Measurements from ENCODE around the gene WSCD1.

DNA sequence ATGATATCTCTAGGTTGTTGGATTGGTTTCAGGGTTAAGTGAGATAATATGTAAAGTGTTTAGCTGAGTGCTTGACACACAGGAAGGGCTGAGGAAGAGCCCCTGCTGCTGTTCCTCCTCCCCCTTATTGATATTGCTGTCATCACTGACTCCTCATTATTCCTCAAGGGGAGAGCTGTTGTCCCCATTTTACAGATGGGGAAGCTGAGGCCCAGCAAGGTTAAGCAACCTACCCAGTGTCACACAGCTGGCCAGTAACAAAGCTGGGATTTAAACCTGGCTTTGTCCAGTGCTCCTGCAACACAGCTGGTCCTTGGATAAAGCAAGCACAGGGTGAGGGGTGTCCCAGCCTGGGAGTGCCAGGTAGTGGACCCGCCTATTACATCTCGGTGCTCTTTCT lies 9.8 kb downstream of the WSCD1 start:
- TF ChIP-seq, protein P1, sequence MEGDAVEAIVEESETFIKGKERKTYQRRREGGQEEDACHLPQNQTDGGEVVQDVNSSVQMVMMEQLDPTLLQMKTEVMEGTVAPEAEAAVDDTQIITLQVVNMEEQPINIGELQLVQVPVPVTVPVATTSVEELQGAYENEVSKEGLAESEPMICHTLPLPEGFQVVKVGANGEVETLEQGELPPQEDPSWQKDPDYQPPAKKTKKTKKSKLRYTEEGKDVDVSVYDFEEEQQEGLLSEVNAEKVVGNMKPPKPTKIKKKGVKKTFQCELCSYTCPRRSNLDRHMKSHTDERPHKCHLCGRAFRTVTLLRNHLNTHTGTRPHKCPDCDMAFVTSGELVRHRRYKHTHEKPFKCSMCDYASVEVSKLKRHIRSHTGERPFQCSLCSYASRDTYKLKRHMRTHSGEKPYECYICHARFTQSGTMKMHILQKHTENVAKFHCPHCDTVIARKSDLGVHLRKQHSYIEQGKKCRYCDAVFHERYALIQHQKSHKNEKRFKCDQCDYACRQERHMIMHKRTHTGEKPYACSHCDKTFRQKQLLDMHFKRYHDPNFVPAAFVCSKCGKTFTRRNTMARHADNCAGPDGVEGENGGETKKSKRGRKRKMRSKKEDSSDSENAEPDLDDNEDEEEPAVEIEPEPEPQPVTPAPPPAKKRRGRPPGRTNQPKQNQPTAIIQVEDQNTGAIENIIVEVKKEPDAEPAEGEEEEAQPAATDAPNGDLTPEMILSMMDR (IDR thresholded peaks at IDR 0.05; ENCODE audit: borderline replicate concordance, extremely low read depth, low read length, poor library complexity, severe bottlenecking) = no peak
- TF ChIP-seq EZH2 (IDR thresholded peaks at IDR 0.05; ENCODE audit: borderline replicate concordance, low read depth, low read length, severe bottlenecking) = no peak
